Endothelial cell of hepatic sinusoid (primary cell): ENCODE measurements around the gene ISG15.

Experiments
- in situ Hi-C: cut with HindIII; loops from 2 replicates; pipeline ENCODE4 v1.10.0; 2017; ENCODE audit warnings: low sequenced_read_pairs

Gene ISG15

DNA sequence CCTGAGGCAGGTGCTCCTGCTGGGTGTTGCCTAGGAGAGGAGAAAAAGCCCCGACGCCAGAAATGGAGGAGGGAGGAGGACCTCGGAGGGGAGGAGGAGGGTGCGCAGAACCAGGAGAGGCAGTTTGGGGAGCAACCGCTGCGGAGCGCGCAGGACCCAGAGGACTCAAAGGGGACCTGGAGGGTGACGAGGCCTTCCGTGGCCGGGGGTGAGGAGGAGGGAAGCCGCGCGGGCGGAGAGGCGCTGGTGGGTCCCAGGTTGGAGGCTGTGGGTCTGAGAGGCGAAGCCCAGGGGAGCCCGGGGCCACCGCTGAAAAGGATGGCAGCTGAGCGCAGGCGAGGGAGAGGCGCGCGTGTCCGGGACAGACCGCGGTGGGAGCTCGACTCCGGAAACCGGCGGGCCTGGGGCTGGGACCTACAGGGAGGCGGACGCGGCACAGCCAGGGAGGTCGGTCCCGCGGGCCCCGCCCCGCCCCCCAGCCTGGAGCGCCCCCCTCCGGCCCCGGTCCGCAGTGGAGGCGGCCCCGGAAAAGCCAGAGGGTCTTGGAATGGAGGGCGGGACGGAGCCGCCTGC is 45.7 kb downstream of the ISG15 start:
- in situ Hi-C loops: no loop called here

DNA sequence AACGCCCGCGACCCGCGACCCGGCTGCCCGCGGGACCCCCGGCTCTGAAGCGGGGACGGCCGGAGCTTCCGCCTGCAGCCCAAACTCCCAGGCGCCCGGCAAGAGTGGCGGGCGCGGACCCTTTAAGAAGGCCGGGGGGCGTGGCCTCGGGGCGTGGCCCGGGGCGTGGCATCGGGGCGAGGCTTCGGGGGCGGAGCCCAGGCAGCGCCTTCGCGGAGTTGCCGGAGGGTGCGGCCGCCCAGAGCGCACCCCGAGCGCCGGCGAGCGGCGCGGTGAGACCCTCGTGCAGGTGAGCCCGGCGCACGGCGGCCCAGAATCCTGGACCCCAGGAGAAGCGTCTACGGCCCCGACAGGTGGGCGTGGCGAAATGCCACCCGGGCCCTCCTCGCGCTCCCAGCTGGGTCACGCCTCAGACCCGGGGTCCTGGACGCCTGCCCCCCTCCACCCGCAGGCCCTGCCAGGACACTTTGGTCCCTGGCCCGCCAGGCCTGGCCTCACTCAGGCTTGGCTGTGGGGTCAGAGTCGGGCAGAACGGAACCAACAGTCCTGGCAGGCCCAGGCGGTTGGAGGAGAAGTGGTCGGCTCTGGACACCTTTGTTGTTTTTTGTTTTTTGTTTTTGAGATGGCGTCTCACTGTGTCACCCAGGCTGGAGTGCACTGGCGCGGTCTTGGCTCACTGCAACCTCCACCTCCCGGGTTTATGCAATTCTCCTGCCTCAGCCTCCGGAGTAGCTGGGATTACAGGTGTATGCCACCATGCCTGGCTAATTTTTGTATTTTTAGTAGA is 46.4 kb downstream of the ISG15 start:
- in situ Hi-C loops: no loop called here

DNA sequence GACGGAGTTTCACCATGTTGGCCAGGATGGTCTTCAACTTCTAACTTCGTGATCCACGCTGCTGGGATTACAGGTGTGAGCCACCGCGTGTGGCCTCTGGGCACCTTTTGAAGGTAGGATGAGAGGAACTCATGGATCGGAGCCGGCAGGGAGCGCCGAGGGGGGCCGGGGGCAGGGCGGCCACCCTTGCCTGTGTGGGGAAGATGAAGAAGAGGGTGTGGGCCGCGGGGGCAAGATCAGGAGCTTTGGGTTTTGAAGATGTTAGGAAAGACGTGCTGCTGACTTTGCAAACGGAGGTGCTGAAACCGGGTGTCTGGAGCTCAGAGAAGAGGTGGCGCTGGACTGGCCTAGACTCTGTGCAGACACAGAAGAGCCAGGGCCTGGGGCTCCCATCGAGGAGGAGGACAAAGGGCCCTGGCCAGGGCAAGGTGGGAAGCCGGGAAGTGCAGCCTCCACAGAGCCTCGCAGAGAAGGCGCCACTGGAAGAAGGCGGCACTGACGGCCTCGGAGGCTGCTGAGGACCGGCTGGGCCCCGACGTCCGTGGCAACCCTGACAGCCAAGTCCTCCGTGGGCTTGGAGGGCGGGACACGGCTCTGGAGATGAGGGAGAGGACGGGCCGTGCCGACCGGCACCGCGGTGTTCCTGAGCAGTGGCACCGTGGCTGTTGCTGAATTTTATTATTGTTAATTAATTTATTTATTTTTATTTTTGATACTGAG is 47.1 kb downstream of the ISG15 start:
- in situ Hi-C loops: no loop called here

DNA sequence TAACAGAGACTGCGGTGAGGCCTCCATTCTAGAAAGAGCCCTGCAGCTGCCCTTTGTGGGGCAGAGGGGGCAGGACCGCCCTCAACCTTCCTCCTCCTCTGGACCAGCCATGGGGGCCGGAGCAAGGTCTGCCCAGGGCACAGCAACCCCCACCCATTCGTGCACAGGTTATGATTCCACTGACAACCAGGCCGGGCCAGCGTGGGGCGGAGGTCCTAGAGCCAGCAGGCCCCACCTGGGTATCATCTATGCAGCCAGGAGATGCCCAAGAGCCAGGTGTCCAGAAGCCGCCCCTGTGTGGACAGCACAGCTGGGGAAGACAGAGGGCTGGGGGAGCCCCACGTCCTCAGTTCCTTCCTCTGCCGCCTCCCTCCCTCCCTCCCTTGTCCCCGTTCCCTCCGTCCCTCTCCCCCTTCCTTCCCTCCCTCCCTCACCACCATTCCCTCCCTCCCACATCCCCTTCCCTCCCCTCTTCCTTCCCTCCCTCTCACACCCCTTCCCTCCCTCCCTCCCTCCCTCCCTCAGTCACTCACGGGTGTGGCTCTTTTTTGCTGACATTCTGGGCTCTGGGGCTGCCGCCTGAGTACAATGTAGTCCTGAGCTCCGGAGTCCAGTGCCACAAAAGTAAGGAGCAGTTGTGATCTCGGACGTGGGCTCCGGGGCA is 48.5 kb downstream of the ISG15 start:
- in situ Hi-C loops: no loop called here

DNA sequence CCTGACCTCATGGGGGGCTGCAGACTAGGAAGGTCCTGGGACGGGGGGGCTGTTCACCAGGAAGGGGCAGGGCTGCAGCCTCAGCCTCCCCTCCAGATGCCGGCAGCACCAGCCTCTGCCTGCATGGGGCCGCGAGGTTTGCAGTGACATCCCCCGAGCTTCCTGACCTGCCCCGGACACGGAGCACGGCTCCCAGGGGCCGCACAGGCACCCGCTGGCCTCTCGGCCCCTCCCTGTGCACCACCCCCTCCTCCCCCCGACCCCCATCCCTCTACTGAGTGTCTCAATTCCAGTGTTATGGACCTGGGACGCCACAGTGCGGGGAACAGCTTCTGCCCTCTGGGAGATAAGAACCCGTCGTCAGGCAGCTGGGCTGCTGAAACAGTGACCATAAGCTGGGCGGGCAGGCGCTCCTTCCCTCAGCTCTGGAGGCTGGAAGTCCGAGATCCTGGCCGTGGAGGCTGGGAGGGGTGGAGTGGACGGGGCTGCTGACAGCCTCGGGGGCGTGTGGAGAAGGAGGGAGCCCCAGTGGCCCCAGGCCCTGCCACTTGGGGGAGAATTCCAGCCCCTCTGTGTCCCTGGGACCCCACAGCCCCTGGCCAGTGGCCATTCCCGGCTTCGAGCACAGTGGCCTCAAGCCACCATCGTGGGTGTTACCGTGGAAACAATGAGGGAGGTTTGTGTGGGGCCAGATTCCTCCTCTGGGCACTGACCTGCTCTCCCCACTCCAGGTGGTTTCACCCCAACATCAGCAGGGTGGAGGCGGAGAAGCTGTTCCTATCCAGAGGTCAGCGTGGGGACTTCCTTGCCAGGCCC is 49.3 kb downstream of the ISG15 start:
- in situ Hi-C loops: no loop called here

DNA sequence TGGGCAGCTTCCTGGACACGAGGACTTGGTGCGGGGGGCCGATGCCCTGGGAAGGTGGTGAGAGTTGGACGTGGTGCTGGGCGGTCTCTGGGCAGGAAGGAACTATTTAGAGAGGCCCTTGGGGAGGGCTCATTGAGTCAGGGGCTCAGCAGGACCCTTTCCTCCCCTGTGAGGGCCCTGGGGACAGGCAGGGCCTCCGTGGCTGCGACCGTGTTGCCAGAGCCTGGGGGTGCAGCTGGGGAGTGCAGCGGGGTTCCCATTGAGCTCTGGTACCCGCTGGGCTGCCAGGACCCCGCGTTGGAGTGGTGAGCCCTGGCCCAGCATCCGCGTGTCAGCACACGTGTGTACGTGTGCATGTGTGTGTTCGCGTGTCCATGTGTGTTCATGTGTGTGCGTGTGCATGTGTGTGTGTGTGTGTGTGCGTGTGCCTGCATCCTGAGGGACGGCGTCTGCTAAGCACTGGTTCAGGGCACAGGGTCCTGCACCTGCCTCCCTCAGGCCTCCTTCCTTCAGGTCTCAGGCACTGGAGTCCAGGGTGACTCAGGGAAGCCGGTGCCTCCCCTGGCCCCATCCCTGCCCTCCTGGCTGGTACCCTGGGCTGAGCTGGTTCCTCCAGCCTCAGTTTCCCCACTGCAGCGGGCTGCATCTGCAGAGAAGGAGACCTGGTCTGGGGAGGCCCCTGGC is 50.1 kb downstream of the ISG15 start:
- in situ Hi-C loops: no loop called here
